Measurements from ENCODE around the gene SLC25A36.
"Not testable (repeated sequence)": the region's sequence is repeated elsewhere in the genome, so short reads cannot be mapped to it uniquely, and the experiment has no call there.

SLC25A36 gene

DNA sequence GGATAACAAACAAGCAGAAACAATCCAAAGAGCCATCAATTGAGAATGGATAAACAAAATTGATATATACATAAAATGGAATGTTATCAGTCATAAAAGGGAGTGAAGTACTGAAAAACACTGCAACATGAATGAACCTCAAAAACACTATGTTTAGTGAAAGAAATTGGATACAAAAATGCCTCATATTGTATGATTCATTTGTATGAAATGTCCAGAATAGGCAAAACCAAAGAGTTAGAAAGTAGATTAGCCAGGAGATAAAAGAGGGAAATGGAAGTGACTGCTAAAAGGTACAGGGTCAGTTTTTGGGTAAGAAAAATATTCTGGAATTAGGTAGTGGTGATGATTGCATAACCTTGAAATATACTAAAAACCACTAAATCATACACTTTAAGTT lies 9.8 kb upstream of the SLC25A36 start:
- peak; percentile 46 for DNase-seq (ENCODE audit: low read depth)

DNA sequence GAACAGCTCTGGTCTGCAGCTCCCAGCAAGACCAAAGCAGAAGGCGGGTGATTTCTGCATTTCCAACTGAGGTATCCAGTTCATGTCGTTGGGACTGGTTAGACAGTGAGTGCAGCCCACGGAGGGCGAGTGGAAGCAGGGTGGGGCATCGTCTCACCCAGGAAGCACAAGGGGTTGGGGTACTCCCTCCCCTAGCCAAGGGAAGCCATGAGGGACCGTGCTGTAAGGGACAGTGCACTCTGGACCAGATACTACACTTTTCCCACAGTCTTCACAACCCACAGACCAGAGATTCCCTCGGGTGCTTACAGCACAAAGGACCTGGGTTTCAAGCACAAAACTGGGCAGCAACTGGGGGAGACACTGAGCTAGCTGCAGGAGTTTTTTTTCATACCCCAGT lies 8.5 kb upstream of the SLC25A36 start:
- no peak for DNase-seq (ENCODE audit: low read depth)

DNA sequence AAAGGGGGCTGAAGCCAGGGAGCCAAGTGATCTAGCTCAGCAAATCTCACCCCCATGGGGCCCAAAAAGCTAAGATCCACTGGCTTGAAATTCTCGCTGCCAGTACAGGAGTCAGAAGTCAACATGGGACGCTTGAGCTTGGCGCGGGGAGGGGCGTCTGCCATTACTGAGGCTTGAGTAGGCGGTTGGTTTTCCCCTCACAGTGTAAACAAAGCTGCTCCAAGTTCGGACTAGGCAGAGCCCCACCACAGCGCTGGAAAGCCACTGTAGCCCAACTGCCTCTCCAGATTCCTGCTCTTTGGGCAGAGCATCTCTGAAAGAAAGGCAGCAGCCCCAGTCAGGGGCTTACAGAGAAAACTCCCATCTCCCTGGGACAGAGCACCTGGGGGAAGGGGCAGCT lies 8.1 kb upstream of the SLC25A36 start:
- DNase-seq (ENCODE audit: low read depth): no peak

DNA sequence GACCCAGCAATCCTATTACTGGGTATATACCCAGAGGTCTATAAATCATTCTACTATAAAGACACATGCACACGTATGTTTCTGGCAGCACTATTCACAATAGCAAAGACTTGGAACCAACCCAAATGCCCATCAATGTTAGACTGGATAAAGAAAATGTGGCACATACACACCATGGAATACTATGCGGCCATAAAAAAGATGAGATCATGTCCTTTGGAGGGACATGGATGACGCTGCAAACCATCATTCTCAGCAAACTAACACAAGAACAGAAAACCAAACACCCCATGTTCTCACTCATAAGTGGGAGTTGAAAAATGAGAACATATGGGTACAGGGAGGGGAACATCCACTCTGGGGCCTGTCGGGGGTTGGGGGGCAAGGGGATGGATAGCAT lies 2.3 kb upstream of the SLC25A36 start:
- not testable (repeated sequence) for DNase-seq (ENCODE audit: low read depth)

DNA sequence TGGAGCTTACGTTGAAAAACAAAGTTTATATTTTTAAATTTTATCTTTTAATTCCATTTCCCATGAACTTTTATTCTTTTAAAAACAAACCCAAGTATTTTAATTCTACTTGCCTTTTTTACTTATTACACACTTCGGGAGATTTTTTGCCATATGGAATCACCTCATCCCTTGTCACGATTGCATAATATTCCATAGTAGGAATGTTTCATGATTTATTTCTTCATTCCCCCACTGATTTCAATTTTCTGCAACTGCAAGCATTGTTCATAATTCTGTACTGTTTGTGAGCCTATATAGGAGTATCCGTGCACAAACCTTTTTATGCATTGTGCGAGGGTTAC lies 574 bp upstream of the SLC25A36 start:
- DNase-seq (ENCODE audit: low read depth): no peak

DNA sequence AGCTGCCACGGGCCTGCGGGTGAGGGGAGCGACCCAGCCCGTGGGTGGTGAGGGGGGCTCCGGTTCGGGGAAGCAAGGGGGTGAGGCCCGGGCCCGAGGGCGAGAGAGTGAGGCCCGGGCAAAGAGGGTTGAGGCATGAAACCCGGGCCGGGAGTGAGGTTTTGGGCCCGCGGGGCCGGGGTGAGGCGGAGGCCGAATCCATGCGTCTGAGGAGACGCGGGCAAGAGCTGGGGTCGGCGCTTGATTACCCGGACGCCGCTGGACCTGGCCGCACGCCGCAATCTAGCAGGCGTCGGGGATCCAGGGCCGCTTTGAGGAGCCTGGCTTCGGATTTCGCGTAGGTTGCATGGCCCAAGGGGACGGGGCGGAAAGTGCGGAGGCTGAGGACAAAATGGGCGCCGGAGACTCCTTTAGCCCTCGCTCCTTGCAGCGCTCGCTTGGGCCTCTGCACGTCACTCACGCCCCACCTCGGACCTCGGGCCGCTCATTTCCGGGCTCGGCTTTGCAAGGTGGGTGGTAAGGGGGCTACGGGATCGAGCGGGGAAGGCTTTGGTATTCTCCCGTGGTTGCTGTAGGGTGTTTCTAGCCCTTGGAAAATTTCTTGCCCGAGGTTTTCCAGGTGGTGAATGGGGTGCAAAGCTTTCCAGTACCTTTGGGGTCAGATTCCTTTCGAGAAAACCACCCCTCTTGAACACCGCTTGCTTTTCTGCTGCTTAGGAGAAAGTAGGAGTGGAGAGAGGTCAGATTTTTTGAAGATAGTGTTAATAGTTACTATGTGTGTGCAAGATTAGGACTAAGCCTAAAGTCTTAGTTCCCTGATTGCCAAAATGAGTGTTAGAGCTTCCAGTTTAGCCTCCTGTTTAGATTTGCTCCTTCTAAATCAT lies 827 bp downstream of the SLC25A36 start:
- DNase-seq (ENCODE audit: low read depth): peak; percentile 82

DNA sequence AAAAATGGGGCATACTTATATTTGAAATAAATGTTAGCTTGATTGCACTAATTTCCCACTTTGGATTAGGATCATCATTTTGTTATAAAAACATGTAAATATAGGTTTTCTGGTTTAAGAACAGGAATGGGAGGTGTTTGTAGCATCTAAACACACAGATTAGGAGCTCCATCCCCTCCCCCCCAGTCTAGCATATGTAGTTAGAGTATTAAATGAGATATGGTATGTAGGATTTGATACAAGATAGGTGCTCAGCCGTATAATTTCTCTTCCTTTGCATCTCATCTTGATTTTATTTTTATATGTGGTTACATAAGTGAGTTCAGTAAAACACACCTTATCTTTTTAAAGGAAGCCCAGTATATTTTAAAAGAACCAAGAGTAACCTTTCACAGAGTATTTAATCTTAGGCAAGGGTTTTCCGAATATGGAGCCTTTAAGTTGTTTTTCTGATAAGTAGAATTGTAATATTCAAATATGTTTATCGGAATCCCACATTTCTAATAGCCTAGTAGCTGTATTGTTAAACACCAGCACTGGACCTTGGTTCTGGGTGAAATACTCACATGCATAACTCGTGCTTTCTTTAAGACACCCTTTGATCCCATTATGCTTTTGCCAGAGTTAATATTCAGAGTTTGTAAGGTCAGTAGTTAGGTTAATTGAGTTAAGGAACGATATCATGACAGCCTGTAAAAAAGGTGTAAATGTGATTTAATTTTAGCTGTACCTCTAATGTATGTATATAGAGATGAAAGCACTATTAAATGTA lies 2.3 kb downstream of the SLC25A36 start:
- DNase-seq (ENCODE audit: low read depth): no peak

DNA sequence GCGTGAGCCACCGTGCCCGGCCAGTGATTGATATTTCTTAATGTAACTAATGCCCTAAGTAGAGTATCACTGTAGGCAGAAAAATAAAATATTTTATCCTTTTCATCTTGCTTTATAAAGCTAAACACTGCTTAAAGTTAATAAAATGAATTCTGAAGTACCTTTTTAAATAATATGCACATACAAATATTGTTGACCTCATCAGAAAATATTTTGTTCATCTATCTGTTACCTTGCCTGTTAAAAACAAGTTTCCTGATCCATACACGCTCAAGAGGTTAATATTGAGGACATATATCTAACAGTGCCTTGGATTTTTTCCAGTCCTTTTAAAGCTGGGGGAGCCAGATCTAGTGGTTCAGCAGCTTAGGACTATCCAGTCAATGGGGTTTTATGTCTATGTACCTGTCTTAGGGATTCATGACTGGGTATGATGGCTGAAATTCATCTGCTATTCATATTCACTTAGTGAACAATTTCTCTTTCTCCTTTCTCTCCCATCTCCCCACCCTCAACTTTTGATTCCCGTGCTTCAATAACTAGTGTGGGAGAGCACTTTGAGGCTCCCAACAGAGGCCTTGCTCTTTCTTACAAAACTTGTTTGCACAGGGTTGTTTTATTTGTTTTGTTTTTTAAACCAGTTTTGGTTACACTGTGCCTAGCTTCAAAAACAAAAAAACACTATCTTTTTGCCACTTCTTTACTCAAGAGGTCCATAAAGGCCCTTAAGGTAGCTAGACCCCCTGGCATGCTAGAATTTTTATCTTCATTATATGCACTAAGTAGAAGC lies 7.0 kb downstream of the SLC25A36 start:
- no peak for DNase-seq (ENCODE audit: low read depth)

DNA sequence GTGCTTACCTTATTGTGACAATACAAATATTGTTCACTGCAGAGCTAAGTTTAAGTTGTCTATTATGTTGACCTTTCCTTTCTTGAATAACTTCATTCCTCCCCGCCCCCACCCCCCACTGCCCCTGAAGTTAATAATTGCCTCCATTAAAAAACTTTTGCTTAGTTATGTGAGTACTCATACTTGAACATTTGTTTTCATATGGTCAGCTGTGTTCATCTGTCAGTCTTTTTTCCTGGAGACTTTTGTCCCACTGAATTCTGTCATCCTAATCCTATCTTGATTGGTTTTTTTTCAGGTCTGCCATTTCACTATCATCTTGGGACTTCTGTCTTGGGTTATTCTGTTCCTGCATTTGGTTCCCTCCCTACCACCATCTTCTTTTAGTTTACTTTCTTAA lies 8.5 kb downstream of the SLC25A36 start:
- no peak for DNase-seq (ENCODE audit: low read depth)

DNA sequence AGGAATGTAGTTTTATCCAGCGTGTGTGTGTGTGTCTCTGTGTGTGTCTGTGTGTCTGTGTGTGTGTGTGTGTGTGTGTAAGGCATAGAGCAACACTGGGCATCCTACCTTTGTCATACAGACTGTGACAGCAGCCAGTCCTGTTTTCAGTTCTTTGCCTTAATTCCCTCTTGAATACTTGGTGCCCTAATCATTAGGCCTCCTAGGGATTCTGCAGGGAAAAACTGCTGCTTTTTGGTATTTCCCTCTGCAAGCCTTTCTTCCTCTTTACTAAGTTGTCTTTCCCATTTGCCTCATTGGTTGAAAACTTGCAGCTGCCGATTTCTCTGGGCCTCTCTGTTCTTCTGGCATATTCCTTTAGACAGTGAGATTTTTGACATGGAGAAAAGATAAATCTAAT lies 9.2 kb downstream of the SLC25A36 start:
- DNase-seq (ENCODE audit: low read depth): no peak

DNA sequence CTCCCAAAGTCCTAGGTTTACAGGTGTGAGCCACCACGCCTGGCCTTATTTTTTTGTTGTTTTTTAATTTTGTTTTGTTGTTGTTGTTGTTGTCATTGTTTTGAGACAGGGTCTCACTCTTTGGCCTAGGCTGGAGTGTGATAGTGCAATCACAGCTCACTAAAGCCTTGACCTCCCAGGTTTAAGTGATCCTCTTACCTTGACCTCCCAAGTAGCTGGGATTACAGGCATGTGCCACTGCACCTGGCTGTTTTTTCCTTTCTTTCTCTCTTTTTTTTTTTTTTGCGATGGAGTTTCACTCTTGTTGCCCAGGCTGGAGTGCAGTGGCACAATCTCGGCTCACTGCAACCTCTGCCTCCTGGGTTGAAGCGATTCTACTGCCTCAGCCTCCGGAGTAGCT lies 10.1 kb downstream of the SLC25A36 start:
- DNase-seq (ENCODE audit: low read depth): not testable (repeated sequence)

DNA sequence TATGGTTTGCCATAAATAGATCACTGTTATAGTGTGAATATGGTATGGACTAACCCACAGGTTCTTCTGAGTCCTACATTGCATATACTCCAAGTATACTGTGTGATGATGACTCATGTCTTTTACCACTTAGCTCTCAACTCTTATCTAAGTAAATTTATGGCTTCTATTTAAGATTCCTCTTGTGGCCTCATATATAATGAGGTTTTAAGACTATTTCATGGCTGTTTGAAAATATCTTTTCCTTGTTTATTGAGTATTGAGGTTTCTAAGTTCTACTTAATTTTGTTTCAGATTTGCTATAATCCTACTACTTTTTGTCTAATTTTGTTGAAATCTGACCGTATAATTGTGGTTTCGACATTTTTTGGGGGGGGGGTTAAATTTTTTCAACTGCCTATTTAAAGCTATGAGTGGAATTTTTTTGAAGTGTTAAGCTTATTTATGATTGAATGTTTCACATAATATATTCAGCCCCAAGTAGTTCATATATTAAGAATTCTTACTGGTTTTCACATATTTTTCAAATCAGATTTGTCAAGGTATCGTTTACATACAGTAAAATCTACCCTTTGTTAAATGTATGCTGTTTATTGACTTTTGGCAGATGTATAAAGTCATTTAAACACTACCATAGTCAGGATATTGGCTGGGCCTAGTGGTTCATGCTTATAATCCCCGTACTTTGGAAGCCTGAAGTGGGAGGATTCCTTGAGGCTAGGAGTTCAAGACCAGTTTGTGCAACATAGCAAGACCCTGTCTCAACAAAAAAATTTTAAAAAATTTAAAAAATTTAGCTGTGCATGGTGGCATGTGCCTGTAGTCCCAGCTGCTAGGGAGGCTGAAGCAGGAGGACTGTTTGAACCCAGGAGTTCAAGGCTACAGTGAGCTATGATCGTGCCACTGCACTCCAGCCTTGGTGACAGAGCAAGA lies 11.7 kb downstream of the SLC25A36 start:
- DNase-seq (ENCODE audit: low read depth): peak; percentile 70

DNA sequence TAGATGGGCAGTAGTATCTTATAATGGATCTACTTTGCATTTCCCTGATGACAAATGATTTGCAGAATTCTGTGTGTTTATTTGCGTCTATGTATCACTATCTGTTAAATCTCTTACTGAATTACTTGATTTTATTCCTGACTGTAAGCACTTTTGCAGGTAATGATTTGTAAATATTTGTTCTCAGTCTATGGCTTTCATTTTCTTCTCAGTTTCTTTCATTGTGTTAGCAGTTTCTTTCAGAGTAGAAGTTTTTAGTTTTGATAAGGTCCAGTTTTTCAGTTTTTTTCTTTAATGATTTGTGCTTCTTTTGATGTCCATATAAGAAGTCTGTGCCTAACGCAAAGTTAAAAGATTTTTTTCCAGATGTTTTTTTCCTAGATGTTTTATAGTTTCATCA lies 12.9 kb downstream of the SLC25A36 start:
- no peak for DNase-seq (ENCODE audit: low read depth)

DNA sequence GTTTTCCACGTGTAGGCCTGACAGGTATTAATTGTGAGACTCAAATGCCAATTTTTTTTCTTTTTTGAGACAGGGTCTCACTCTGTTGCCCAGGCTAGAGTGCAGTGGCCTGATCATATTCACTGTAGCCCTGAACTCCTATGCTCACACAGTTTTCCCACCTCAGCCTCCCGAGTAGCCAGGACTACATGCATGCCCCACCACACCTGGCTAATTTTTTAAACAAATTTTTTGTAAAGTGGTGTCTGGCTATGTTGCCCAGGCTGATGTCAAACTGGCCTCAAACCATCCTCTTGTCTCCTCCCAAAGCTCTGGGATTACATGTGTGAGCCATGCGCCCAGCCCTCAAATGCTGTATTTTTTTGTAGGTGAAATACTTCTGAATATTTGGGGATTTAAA lies 14.0 kb downstream of the SLC25A36 start:
- no peak for DNase-seq (ENCODE audit: low read depth)

DNA sequence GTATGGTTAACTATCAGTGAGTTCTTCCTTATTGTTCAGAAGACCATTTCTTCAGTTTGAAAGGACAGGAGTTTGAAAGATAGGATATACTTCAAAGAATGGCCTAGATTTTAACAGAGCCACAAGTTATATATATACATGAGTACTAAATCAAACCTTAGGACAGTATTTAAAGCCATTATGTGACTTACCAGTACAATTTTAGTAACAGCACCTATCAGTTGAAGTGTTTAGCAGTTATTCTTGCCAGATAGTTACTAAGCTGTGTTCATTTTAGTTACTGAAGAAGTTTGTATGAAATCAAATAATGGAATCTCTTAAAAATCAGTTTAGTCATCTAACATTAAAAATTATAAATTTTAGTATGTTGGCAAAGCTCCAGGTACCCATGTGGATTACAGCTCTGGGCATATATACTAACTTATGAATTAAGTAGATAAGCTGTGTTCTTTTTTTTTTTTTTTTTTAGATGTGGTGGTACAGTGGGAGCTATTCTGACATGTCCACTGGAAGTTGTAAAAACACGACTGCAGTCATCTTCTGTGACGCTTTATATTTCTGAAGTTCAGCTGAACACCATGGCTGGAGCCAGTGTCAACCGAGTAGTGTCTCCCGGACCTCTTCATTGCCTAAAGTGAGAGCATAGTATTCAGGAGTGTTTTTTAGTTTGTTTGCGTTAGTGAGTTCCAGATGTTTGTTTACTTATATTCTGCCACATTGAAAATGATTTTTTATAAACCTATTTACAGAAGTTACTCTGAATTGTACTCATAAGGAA lies 14.6 kb downstream of the SLC25A36 start:
- DNase-seq (ENCODE audit: low read depth): no peak

DNA sequence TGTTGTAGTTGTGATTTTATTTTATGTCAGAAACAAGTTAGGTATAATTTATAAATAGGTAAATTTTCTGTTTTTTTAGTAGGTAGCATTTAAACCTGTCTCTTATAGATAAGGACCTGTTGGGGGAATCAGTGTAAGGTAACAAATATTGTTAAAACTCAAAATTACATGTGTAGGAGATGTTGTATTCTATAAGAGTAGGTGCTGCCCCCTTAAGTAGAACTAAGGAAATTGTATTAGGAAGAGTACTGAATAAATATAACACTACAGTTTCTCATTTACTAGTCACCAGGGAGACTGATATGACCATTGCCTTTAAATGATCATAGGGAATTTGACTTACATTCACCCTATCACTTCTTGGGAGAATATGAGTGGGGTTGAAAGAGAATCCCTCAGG lies 31.2 kb downstream of the SLC25A36 start:
- DNase-seq (ENCODE audit: low read depth): peak; percentile 54

DNA sequence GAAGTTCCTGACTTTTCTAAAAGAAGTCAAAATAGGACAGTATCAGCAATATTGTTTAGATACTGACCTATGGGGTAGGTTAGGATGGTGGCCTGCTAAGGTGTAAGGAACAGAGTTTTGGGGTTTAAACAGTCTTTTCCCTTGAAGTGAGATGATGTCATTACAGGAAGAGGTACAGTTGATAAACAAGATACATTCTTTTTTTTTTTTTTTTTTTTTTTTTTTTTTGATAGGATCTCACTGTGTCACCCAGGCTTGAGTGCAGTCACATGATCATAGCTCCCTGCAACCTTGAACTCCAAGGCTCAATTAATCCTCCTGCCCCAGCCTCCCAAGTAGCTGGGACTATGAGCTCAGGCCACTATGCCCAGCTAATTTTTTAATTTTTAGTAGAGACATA lies 33.3 kb downstream of the SLC25A36 start:
- no peak for DNase-seq (ENCODE audit: low read depth)

DNA sequence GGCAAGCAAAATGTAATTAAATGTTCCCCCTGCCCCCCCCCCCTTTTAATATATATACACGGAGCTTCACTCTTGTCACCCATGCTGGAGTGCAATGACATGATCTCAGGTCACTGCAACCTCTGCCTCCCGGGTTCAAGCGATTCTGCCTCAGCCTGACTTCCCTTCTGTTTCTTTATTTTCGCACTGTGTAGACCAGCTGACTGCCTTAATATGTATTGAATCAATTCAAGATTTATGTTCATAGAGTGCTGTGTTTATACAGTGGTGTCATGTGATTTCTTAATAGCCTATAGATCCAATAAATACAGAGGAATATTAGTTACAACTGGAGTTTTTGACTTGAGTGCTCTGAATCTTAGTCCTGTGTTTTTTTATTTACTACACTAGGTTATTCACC lies 39.0 kb downstream of the SLC25A36 start:
- no peak for DNase-seq (ENCODE audit: low read depth)

DNA sequence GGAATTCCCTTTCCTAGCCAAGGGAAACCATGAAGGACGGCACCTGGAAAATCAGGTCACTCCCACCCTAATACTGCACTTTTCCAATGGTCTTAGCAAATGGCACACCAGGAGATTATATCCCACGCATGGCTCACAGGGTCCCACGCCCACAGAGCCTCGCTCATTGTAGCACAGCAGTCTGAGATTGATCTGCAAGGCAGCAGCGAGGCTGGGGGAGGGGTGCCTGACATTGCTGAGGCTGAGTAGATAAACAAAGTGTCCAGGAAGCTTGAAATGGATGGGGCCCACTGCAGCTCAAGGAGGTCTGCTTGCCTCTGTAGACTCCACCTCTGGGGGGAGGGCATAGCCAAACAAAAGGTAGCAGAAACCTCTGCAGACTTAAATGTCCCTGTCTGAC lies 46.2 kb downstream of the SLC25A36 start:
- DNase-seq (ENCODE audit: low read depth): not testable (repeated sequence)

DNA sequence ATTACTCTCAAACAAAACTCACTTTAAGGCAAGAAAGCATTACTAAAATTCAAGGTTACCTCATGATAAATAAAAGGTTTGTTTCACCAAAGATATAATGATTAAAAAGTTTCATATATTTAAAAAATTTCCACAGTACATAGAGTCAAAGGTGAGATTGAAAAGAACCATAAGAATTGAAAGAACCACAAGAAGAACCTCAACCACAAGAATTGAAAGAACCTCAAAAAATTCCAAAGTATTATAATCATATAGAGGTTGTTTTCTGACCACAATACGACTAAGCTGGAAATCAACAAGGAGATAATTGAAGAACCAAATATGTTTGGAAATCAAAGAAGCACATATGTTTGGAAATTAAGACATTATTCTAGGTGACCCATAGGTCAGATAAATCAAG lies 52.7 kb downstream of the SLC25A36 start:
- peak; percentile 22 for DNase-seq (ENCODE audit: low read depth)

DNA sequence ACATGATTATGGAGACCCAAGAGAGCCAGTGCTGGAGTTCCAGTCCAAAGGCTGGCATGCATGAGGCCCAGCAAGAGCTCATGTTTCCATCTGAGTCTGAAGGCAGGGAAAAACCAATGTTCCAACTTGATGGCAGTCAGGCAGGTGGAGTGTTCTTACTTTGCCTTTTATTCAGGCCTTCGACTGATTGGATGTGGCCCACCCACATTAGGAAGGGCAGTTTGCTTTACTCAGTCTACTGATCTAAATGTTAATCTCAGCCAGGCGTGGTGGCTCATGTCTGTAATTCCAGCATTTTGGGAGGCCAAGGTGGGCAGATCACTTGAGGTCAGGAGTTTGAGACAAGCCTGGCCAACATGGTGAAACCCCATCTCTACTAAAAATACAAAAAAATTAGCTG lies 53.2 kb downstream of the SLC25A36 start:
- DNase-seq (ENCODE audit: low read depth): not testable (repeated sequence)
